Central memory CD8-positive, alpha-beta T cell (primary cell): ENCODE results near the gene STAC.
"Not testable (repeated sequence)": the region's sequence is repeated elsewhere in the genome, so short reads cannot be mapped to it uniquely, and the experiment has no call there.

Source experiments
- ATAC-seq: fragments of 150-1000 bp; cut with Tn5 transposase; replicated peaks from 2 replicates; pipeline ENCODE4 v1.10.0; 2022; ENCODE audit warnings: mild to moderate bottlenecking, moderate FRiP score, moderate number of reproducible peaks; ENCODE audit not compliant: poor library complexity, severe bottlenecking; ENCODE audit errors: extremely low read depth
- DNase-seq, 2 donors: peaks; one replicate each; pipeline ENCODE4 v3.0.0; 2021; ENCODE audit warnings: low spot score in 2 of 2
- H3K27ac Mint-ChIP-seq: one replicate; pipeline ENCODE4 v1.8.0; 2022; ENCODE audit warnings: low read depth, mild to moderate bottlenecking, moderate library complexity, mixed read lengths
- H3K27me3 Mint-ChIP-seq: one replicate; pipeline ENCODE4 v1.8.0; 2022; ENCODE audit warnings: mixed read lengths
- H3K36me3 Mint-ChIP-seq: one replicate; pipeline ENCODE4 v1.8.0; 2022; ENCODE audit warnings: mild to moderate bottlenecking, moderate library complexity, mixed read lengths; ENCODE audit not compliant: insufficient read depth
- H3K4me1 Mint-ChIP-seq: one replicate; pipeline ENCODE4 v1.8.0; 2022; ENCODE audit warnings: mixed read lengths
- H3K4me3 Mint-ChIP-seq: one replicate; pipeline ENCODE4 v1.8.0; 2022; ENCODE audit warnings: mild to moderate bottlenecking, moderate library complexity, mixed read lengths
- H3K9me3 Mint-ChIP-seq: one replicate; pipeline ENCODE4 v1.8.0; 2022; ENCODE audit warnings: mixed read lengths

Gene STAC

GRCh38 chr3:36459177-36459576 lies 78.9 kb downstream of the STAC start:
- ATAC-seq (no peak), DNase-seq (no peak)
- Mint-ChIP-seq H3K9me3 (peaks cover 8% of the 10 kb centered on the region), H3K27me3 (no peaks in the 10 kb centered on the region), H3K36me3 (no peaks in the 10 kb centered on the region), H3K4me3 (no peak overlapping the region), H3K27ac (no peak overlapping the region), H3K4me1 (no peaks in the 10 kb centered on the region)

GRCh38 chr3:36461597-36461996 lies 81.3 kb downstream of the STAC start:
- H3K4me3 Mint-ChIP-seq: no peak overlapping the region
- H3K36me3 Mint-ChIP-seq: no peaks in the 10 kb centered on the region
- ATAC-seq (no peak), DNase-seq (no peak)
- H3K9me3 Mint-ChIP-seq: peaks cover 8% of the 10 kb centered on the region
- no peak overlapping the region for H3K27ac Mint-ChIP-seq
- H3K27me3 Mint-ChIP-seq: no peaks in the 10 kb centered on the region
- no peaks in the 10 kb centered on the region for H3K4me1 Mint-ChIP-seq

GRCh38 chr3:36472045-36472444 lies 91.7 kb downstream of the STAC start:
- not testable (repeated sequence) for H3K4me3 Mint-ChIP-seq, H3K4me1 Mint-ChIP-seq, H3K9me3 Mint-ChIP-seq, H3K27ac Mint-ChIP-seq, DNase-seq, H3K36me3 Mint-ChIP-seq, H3K27me3 Mint-ChIP-seq, ATAC-seq

GRCh38 chr3:36475558-36475957 lies 95.3 kb downstream of the STAC start:
- H3K4me1 Mint-ChIP-seq: no peaks in the 10 kb centered on the region
- H3K27ac Mint-ChIP-seq: no peak overlapping the region
- H3K36me3 Mint-ChIP-seq: no peaks in the 10 kb centered on the region
- ATAC-seq (no peak), DNase-seq (no peak)
- no peaks in the 10 kb centered on the region for H3K27me3 Mint-ChIP-seq
- H3K9me3 Mint-ChIP-seq: peaks cover 8% of the 10 kb centered on the region
- no peak overlapping the region for H3K4me3 Mint-ChIP-seq

GRCh38 chr3:36476286-36476942 lies 96.1 kb downstream of the STAC start:
- Mint-ChIP-seq H3K27me3 (no peaks in the 10 kb centered on the region), H3K4me3 (no peak overlapping the region), H3K9me3 (peaks cover 8% of the 10 kb centered on the region), H3K4me1 (no peaks in the 10 kb centered on the region), H3K36me3 (no peaks in the 10 kb centered on the region), H3K27ac (no peak overlapping the region)
- DNase-seq: no peak
- ATAC-seq: no peak

GRCh38 chr3:36477655-36478054 lies 97.4 kb downstream of the STAC start:
- DNase-seq (no peak), ATAC-seq (no peak)
- Mint-ChIP-seq H3K27ac (no peak overlapping the region), H3K36me3 (no peaks in the 10 kb centered on the region), H3K4me1 (no peaks in the 10 kb centered on the region), H3K4me3 (no peak overlapping the region), H3K9me3 (peaks cover 14% of the 10 kb centered on the region), H3K27me3 (no peaks in the 10 kb centered on the region)

GRCh38 chr3:36480911-36481648 lies 100.8 kb downstream of the STAC start:
- DNase-seq (no peak), ATAC-seq (no peak)
- Mint-ChIP-seq H3K9me3 (peaks cover 14% of the 10 kb centered on the region), H3K27ac (no peak overlapping the region), H3K36me3 (no peaks in the 10 kb centered on the region), H3K4me1 (no peaks in the 10 kb centered on the region), H3K27me3 (peaks cover under 1% of the 10 kb centered on the region), H3K4me3 (no peak overlapping the region)

GRCh38 chr3:36482256-36482655 lies 102.0 kb downstream of the STAC start:
- Mint-ChIP-seq H3K4me1 (no peaks in the 10 kb centered on the region), H3K27ac (no peak overlapping the region), H3K27me3 (peaks cover 10% of the 10 kb centered on the region), H3K4me3 (no peak overlapping the region), H3K9me3 (peaks cover 14% of the 10 kb centered on the region), H3K36me3 (no peaks in the 10 kb centered on the region)
- no peak for DNase-seq
- no peak for ATAC-seq

- no peak for ATAC-seq
- Mint-ChIP-seq H3K27me3 (peaks cover 10% of the 10 kb centered on the region), H3K9me3 (peaks cover 14% of the 10 kb centered on the region), H3K36me3 (no peaks in the 10 kb centered on the region), H3K27ac (no peak overlapping the region), H3K4me1 (no peaks in the 10 kb centered on the region), H3K4me3 (no peak overlapping the region)
- DNase-seq: no peak
Observed at GRCh38 chr3:36482880-36483279, 102.6 kb downstream of the STAC start.

GRCh38 chr3:36483709-36484108 lies 103.4 kb downstream of the STAC start:
- ATAC-seq (no peak), DNase-seq (no peak)
- H3K27ac Mint-ChIP-seq: no peak overlapping the region
- no peaks in the 10 kb centered on the region for H3K4me1 Mint-ChIP-seq
- no peak overlapping the region for H3K4me3 Mint-ChIP-seq
- peaks cover 10% of the 10 kb centered on the region for H3K27me3 Mint-ChIP-seq
- peaks cover 14% of the 10 kb centered on the region for H3K9me3 Mint-ChIP-seq
- no peaks in the 10 kb centered on the region for H3K36me3 Mint-ChIP-seq

- DNase-seq: no peak
Observed at GRCh38 chr3:36484386-36484785, 104.1 kb downstream of the STAC start.

GRCh38 chr3:36486009-36486795 lies 105.9 kb downstream of the STAC start:
- DNase-seq (no peak), ATAC-seq (no peak)
- peaks cover 6% of the 10 kb centered on the region for H3K9me3 Mint-ChIP-seq
- H3K27ac Mint-ChIP-seq: no peak overlapping the region
- no peaks in the 10 kb centered on the region for H3K4me1 Mint-ChIP-seq
- H3K4me3 Mint-ChIP-seq: no peak overlapping the region
- no peaks in the 10 kb centered on the region for H3K36me3 Mint-ChIP-seq
- peaks cover 10% of the 10 kb centered on the region for H3K27me3 Mint-ChIP-seq

More at GRCh38 chr3:36484386-36484785, 104.1 kb downstream of the STAC start:
- Mint-ChIP-seq H3K4me1 (no peaks in the 10 kb centered on the region), H3K27me3 (peaks cover 10% of the 10 kb centered on the region), H3K27ac (no peak overlapping the region), H3K4me3 (no peak overlapping the region), H3K9me3 (peaks cover 7% of the 10 kb centered on the region), H3K36me3 (no peaks in the 10 kb centered on the region)
- ATAC-seq: no peak

- Mint-ChIP-seq H3K27me3 (peaks cover 10% of the 10 kb centered on the region), H3K4me1 (no peaks in the 10 kb centered on the region), H3K27ac (no peak overlapping the region), H3K4me3 (no peak overlapping the region), H3K9me3 (no peaks in the 10 kb centered on the region), H3K36me3 (no peaks in the 10 kb centered on the region)
- DNase-seq: no peak
- ATAC-seq: no peak
Observed at GRCh38 chr3:36487616-36488015, 107.3 kb downstream of the STAC start.
